ENCODE data around the gene TTLL9.
"Not testable (repeated sequence)": the region's sequence is repeated elsewhere in the genome, so short reads cannot be mapped to it uniquely, and the experiment has no call there.

The TTLL9 gene

DNA sequence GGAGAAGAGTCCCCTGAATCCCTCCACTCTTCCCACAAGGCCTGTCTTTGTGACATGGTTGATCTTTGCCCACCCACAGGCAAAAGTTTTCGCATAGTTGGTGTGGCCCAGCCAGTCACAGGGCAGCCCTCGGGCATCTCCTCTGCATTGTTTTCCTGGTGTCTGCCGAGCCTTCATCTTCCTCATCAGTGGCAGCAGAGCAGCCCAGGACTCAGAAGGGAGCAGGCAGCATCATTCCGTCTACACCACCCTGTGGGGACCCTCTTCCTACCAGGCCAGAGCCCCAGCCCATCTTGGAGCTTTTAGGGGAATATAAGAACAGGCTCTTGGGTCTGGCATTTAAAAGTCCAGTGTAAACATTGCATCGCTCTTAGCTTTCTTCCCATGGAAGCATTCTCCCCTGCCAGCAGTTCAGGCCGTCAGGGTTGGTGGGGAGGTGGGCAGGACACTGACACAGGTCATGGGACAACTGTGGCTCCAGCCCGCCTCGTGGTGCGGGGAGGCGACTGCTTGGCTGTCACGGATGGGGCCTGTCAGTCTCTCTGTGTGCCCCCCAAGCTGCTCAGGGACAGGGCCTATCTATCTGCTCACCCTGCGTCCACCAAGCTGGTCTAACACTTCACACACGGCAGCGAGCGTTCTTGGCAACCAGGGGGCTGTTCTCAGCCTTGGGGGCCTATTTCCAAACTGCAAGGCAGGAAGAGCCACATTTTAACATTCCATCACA lies 43.2 kb downstream of the TTLL9 start:
- Histone ChIP-seq H3K27me3 (ENCODE audit: control insufficient read depth, insufficient read depth, low read length) (no peaks in the 10 kb centered on the region), H3K4me1 (peaks cover 31% of the 10 kb centered on the region), H3K79me2 (no peaks in the 10 kb centered on the region), H3K36me3 (ENCODE audit: control insufficient read depth, insufficient read depth, low read length) (no peaks in the 10 kb centered on the region), H3K9me3 (ENCODE audit: control insufficient read depth, low read length) (no peaks in the 10 kb centered on the region), H3K4me2 (ENCODE audit: low read length) (no peak overlapping the region), H3K4me3 (ENCODE audit: low read depth, low read length) (no peak overlapping the region), H3K27ac (no peak overlapping the region), H2AFZ (no peak overlapping the region), H3K9ac (no peak overlapping the region)
- TF ChIP-seq, protein P1, sequence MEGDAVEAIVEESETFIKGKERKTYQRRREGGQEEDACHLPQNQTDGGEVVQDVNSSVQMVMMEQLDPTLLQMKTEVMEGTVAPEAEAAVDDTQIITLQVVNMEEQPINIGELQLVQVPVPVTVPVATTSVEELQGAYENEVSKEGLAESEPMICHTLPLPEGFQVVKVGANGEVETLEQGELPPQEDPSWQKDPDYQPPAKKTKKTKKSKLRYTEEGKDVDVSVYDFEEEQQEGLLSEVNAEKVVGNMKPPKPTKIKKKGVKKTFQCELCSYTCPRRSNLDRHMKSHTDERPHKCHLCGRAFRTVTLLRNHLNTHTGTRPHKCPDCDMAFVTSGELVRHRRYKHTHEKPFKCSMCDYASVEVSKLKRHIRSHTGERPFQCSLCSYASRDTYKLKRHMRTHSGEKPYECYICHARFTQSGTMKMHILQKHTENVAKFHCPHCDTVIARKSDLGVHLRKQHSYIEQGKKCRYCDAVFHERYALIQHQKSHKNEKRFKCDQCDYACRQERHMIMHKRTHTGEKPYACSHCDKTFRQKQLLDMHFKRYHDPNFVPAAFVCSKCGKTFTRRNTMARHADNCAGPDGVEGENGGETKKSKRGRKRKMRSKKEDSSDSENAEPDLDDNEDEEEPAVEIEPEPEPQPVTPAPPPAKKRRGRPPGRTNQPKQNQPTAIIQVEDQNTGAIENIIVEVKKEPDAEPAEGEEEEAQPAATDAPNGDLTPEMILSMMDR (IDR thresholded peaks at IDR 0.05): no peak

GRCh38 chr20:31914170-31914569 lies 43.7 kb downstream of the TTLL9 start:
- no peak overlapping the region for H3K4me2 ChIP-seq (ENCODE audit: low read length)
- no peaks in the 10 kb centered on the region for H3K27me3 ChIP-seq (ENCODE audit: control insufficient read depth, insufficient read depth, low read length)
- H3K27ac ChIP-seq: peak overlapping the region; percentile 97
- H3K9me3 ChIP-seq (ENCODE audit: control insufficient read depth, low read length): no peaks in the 10 kb centered on the region
- H2AFZ ChIP-seq: no peak overlapping the region
- no peak overlapping the region for H3K4me3 ChIP-seq (ENCODE audit: low read depth, low read length)
- TF ChIP-seq, protein P1 (IDR thresholded peaks at IDR 0.05): no peak
- H3K36me3 ChIP-seq (ENCODE audit: control insufficient read depth, insufficient read depth, low read length): no peaks in the 10 kb centered on the region
- no peak overlapping the region for H3K9ac ChIP-seq
- peaks cover 36% of the 10 kb centered on the region for H3K4me1 ChIP-seq
- H3K79me2 ChIP-seq: no peaks in the 10 kb centered on the region

GRCh38 chr20:31915491-31916280 lies 45.3 kb downstream of the TTLL9 start:
- Histone ChIP-seq H2AFZ (peak overlapping the region; percentile 71), H3K9ac (no peak overlapping the region), H3K9me3 (ENCODE audit: control insufficient read depth, low read length) (no peaks in the 10 kb centered on the region), H3K4me3 (ENCODE audit: low read depth, low read length) (no peak overlapping the region), H3K4me2 (ENCODE audit: low read length) (no peak overlapping the region), H3K4me1 (peaks cover 51% of the 10 kb centered on the region), H3K36me3 (ENCODE audit: control insufficient read depth, insufficient read depth, low read length) (no peaks in the 10 kb centered on the region), H3K27ac (peak overlapping the region; percentile 97), H3K79me2 (no peaks in the 10 kb centered on the region), H3K27me3 (ENCODE audit: control insufficient read depth, insufficient read depth, low read length) (no peaks in the 10 kb centered on the region)
- TF ChIP-seq, protein P1 (IDR thresholded peaks at IDR 0.05): no peak

GRCh38 chr20:31916708-31917107 lies 46.3 kb downstream of the TTLL9 start:
- TF ChIP-seq, protein P1 (IDR thresholded peaks at IDR 0.05): no peak
- peaks cover 53% of the 10 kb centered on the region for H3K4me1 ChIP-seq
- H3K9me3 ChIP-seq (ENCODE audit: control insufficient read depth, low read length): no peaks in the 10 kb centered on the region
- H2AFZ ChIP-seq: peak overlapping the region; percentile 71
- no peak overlapping the region for H3K4me3 ChIP-seq (ENCODE audit: low read depth, low read length)
- H3K27ac ChIP-seq: peak overlapping the region; percentile 97
- no peaks in the 10 kb centered on the region for H3K79me2 ChIP-seq
- H3K27me3 ChIP-seq (ENCODE audit: control insufficient read depth, insufficient read depth, low read length): no peaks in the 10 kb centered on the region
- H3K36me3 ChIP-seq (ENCODE audit: control insufficient read depth, insufficient read depth, low read length): no peaks in the 10 kb centered on the region
- no peak overlapping the region for H3K9ac ChIP-seq
- no peak overlapping the region for H3K4me2 ChIP-seq (ENCODE audit: low read length)

DNA sequence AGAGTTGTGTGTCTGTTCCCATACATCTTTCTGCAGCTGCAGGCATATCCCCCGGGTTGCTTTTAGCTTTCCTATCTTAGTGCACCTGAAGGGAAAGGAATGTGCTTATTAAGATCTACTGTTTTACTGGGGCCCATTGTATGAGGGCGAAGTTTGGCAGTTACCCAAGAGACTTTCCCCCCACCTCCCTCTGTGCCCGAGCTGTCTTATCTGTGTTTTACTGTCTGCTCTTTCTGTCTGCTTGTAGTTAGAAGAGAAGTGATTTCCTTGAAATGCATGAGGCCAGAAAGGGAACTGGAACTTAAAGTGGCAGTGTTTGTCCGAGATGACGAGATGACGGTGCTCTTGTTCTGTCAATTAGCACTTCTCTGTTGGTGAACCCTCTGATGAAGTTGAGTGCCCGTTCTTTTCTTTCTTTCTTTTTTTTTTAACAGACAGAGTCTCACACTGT lies 47.6 kb downstream of the TTLL9 start:
- H3K27me3 ChIP-seq (ENCODE audit: control insufficient read depth, insufficient read depth, low read length): not testable (repeated sequence)
- peak overlapping the region; percentile 34 for H3K4me2 ChIP-seq (ENCODE audit: low read length)

More for the DNA sequence above, 47.6 kb downstream of the TTLL9 start:
- not testable (repeated sequence) for H3K9me3 ChIP-seq (ENCODE audit: control insufficient read depth, low read length); H3K9ac ChIP-seq; H3K36me3 ChIP-seq (ENCODE audit: control insufficient read depth, insufficient read depth, low read length); H3K79me2 ChIP-seq
- Histone ChIP-seq H3K27ac (peak overlapping the region; percentile 97), H3K4me3 (ENCODE audit: low read depth, low read length) (peak overlapping the region; percentile 17), H3K4me1 (peaks cover 53% of the 10 kb centered on the region), H2AFZ (peak overlapping the region; percentile 52)
